HCT116 (cell line): ENCODE data around the gene ASB6. TPM values are rescaled to one million over a fixed set of nuclear protein-coding genes. Genes with fewer than 3 reads are reported as not detected.

Source experiments
- ATAC-seq: fragments of 200-7000 bp; cut with Tn5 transposase; 2 replicates; pipeline ENCODE4 v1.9.1; 2020; ENCODE audit warnings: mild to moderate bottlenecking, moderate library complexity
- BruUV-seq: library from RNA; stranded (reverse); fragments of 400-500 nt; replicated peaks from 2 replicates; lab custom pipeline; 2021; lab: Mats Ljungman, UMichigan
- CTCF ChIA-PET: fragments of 300-600 bp; sonication (Branson Sonifier 250); formaldehyde crosslinking; loops from one replicate; lab custom pipeline; 2021; ENCODE audit warnings: antibody characterized with exemption; lab: Charles Lee
- POLR2A ChIA-PET: fragments of 300-600, 350-600 bp; sonication (Branson Sonifier 250); formaldehyde crosslinking; loops from one replicate; lab custom pipeline; 2021; ENCODE audit warnings: antibody characterized with exemption; lab: Charles Lee
- RAD21 ChIA-PET, 2 experiments: fragments of 300-600 bp; sonication (Branson Sonifier 250); formaldehyde crosslinking; loops; one replicate each; lab custom pipeline; 2023; ENCODE audit warnings: low total read pairs in 2 of 2; ENCODE audit not compliant: uncharacterized antibody in 2 of 2, unreplicated experiment in 2 of 2, low non-redundant PET in 1 of 2; lab: Charles Lee
- DNase-seq: peaks from one replicate; pipeline ENCODE4 v3.0.0-alpha.2; 2010; ENCODE audit warnings: low read depth, low spot score
- H2AFZ ChIP-seq: fragments of 200-600 bp; shearing (Covaris generic), sonication (generic); 2 replicates; pipeline ENCODE4 v1.6.1; 2017; ENCODE audit warnings: low read depth, mixed run types, mixed read lengths, antibody characterized with exemption, low read length; ENCODE audit not compliant: poor library complexity, severe bottlenecking
- H3K27ac ChIP-seq: 2 replicates; pipeline ENCODE4 v1.5.1; 2012; ENCODE audit warnings: low read depth, low read length
- H3K27me3 ChIP-seq: fragments of 200-600 bp; sonication (generic); 2 replicates; pipeline ENCODE4 v1.6.1; 2016; ENCODE audit warnings: mixed run types, low read length, mixed read lengths; ENCODE audit not compliant: insufficient read depth
- H3K36me3 ChIP-seq, 2 experiments: fragments of 200-500 bp in 1 of 2; fragments of 200-600 bp in 1 of 2; sonication (Bioruptor generic) in 1 of 2; sonication (generic) in 1 of 2; 2 replicates each; pipeline versions ENCODE4 v1.5.1 to v1.6.1; 2014 to 2016; ENCODE audit warnings: low read length in 2 of 2, inconsistent platforms in 1 of 2, mixed read lengths in 1 of 2, mixed run types in 1 of 2; ENCODE audit not compliant: insufficient read depth in 2 of 2, control insufficient read depth in 1 of 2
- H3K4me1 ChIP-seq, 2 experiments: fragments of 200-600 bp in 1 of 2; sonication (generic) in 1 of 2; 2 replicates each; pipeline versions ENCODE4 v1.5.1 to v1.6.1; 2012 to 2017; ENCODE audit warnings: low read length in 2 of 2, inconsistent platforms in 1 of 2, mild to moderate bottlenecking in 1 of 2, mixed read lengths in 1 of 2, mixed run types in 1 of 2, moderate library complexity in 1 of 2; ENCODE audit not compliant: insufficient read depth in 2 of 2, control insufficient read depth in 1 of 2
- H3K4me2 ChIP-seq: fragments of 200-600 bp; sonication (generic); 2 replicates; pipeline ENCODE4 v1.6.1; 2017; ENCODE audit warnings: mixed run types, low read length, mixed read lengths
- H3K4me3 ChIP-seq, 2 experiments: fragments of 200-600 bp in 1 of 2; sonication (generic) in 1 of 2; replicated peaks in 1 of 2; 2 replicates each; pipeline ENCODE4 v1.5.1; 2011 to 2016; ENCODE audit warnings: low read length in 2 of 2, control low read depth in 1 of 2, low read depth in 1 of 2, mild to moderate bottlenecking in 1 of 2, mixed read lengths in 1 of 2, mixed run types in 1 of 2
- H3K79me2 ChIP-seq: fragments of 200-600 bp; sonication (generic); 2 replicates; pipeline ENCODE4 v1.6.1; 2017; ENCODE audit warnings: mild to moderate bottlenecking, mixed run types, low read length, moderate library complexity, mixed read lengths; ENCODE audit not compliant: insufficient read depth
- H3K9ac ChIP-seq: fragments of 200-600 bp; sonication (generic); 2 replicates; pipeline ENCODE4 v1.6.1; 2016; ENCODE audit warnings: low read length, mixed read lengths
- H3K9me2 ChIP-seq: fragments of 200-600 bp; sonication (generic), shearing (Covaris generic); 2 replicates; pipeline ENCODE4 v1.6.1; 2017; ENCODE audit warnings: mixed run types, mild to moderate bottlenecking, moderate library complexity; ENCODE audit not compliant: insufficient read depth
- H3K9me3 ChIP-seq, 2 experiments: fragments of 200-500 bp in 1 of 2; fragments of 200-600 bp in 1 of 2; sonication (Bioruptor generic) in 1 of 2; sonication (generic) in 1 of 2; 2 replicates each; pipeline ENCODE4 v1.6.1; 2014 to 2017; ENCODE audit warnings: low read length in 2 of 2, mixed read lengths in 2 of 2, inconsistent platforms in 1 of 2, low read depth in 1 of 2, mild to moderate bottlenecking in 1 of 2, mixed run types in 1 of 2, moderate library complexity in 1 of 2; ENCODE audit not compliant: control insufficient read depth in 1 of 2, insufficient read depth in 1 of 2
- H4K20me1 ChIP-seq: fragments of 200-600 bp; sonication (generic), shearing (Covaris generic); 2 replicates; pipeline ENCODE4 v1.6.1; 2017; ENCODE audit warnings: mixed run types, mild to moderate bottlenecking, moderate library complexity; ENCODE audit not compliant: insufficient read depth
- CBX3 ChIP-seq: IDR thresholded peaks from 2 replicates; pipeline ENCODE4 v1.6.1; 2012; ENCODE audit warnings: low read depth
- CEBPB ChIP-seq: IDR thresholded peaks from 2 replicates; pipeline ENCODE4 v1.6.1; 2012; ENCODE audit warnings: low read depth
- EGR1 ChIP-seq: IDR thresholded peaks from 2 replicates; pipeline ENCODE4 v1.6.1; 2012; ENCODE audit warnings: low read depth
- ELF1 ChIP-seq: IDR thresholded peaks from 2 replicates; pipeline ENCODE4 v1.6.1; 2012; ENCODE audit warnings: low read depth, borderline replicate concordance
- EZH2 ChIP-seq: fragments of 200-600 bp; sonication (generic); IDR thresholded peaks from 2 replicates; pipeline ENCODE4 v1.6.1; 2017; ENCODE audit warnings: antibody characterized with exemption, mixed run types
- EZH2phosphoT487 ChIP-seq: fragments of 200-600 bp; IDR thresholded peaks from 2 replicates; pipeline ENCODE4 v1.6.1; 2018; ENCODE audit warnings: antibody characterized with exemption, borderline replicate concordance
- FOSL1 ChIP-seq: IDR thresholded peaks from 2 replicates; pipeline ENCODE4 v1.6.1; 2012; ENCODE audit warnings: low read depth
- POLR2AphosphoS5 ChIP-seq: IDR thresholded peaks from 2 replicates; pipeline ENCODE4 v1.6.1; 2011; ENCODE audit warnings: mild to moderate bottlenecking, low read depth, low read length, moderate library complexity
- RAD21 ChIP-seq: IDR thresholded peaks from 2 replicates; pipeline ENCODE4 v1.6.1; 2012; ENCODE audit warnings: low read depth, mild to moderate bottlenecking
- SIN3A ChIP-seq: IDR thresholded peaks from 2 replicates; pipeline ENCODE4 v1.6.1; 2012; ENCODE audit warnings: low read depth
- SP1 ChIP-seq: IDR thresholded peaks from 2 replicates; pipeline ENCODE4 v1.6.1; 2012; ENCODE audit warnings: low read depth
- SRF ChIP-seq: IDR thresholded peaks from 2 replicates; pipeline ENCODE4 v1.6.1; 2012; ENCODE audit warnings: low read depth
- TCF7L2 ChIP-seq: IDR thresholded peaks from 2 replicates; pipeline ENCODE4 v1.7.0; 2011; ENCODE audit warnings: borderline replicate concordance, inconsistent platforms; ENCODE audit not compliant: insufficient read depth, insufficient read length; ENCODE audit errors: extremely low read depth
- ZFX ChIP-seq: fragments of 450-650 bp; IDR thresholded peaks from 2 replicates; pipeline ENCODE4 v1.6.1; 2017
- ZNF274 ChIP-seq: fragments of 200-500 bp; sonication (Bioruptor generic); IDR thresholded peaks from 2 replicates; pipeline ENCODE4 v1.6.1; 2014; ENCODE audit warnings: mild to moderate bottlenecking, low read depth, low read length, inconsistent platforms
- intact Hi-C: fragments of 100-400 bp; cut with micrococcal nuclease; formaldehyde crosslinking; loops from 2 replicates; pipeline ENCODE4 v1.10.0; 2022
- total RNA-seq: library from RNA; stranded (reverse); gene quantifications from one replicate; pipeline ENCODE4 v1.2.1, GENCODE V29; 2021; ENCODE audit not compliant: unreplicated experiment
- TF ChIP-seq, protein P1 (sequence below): IDR thresholded peaks from 2 replicates; pipeline ENCODE4 v1.6.1; 2012
- TF ChIP-seq, protein P2 (sequence below): IDR thresholded peaks from 2 replicates; pipeline ENCODE4 v1.6.1; 2012
- TF ChIP-seq, protein P3 (sequence below), 3 experiments: fragments of 200-600 bp in 1 of 3; sonication (generic) in 1 of 3; IDR thresholded peaks in 2 of 3; conservative IDR thresholded peaks in 1 of 3; 2 replicates each; pipeline ENCODE4 v1.5.1; 2012 to 2017; ENCODE audit warnings: low read depth in 2 of 3, low read length in 2 of 3, antibody characterized with exemption in 1 of 3, borderline replicate concordance in 1 of 3, control low read depth in 1 of 3, mild to moderate bottlenecking in 1 of 3, mixed read lengths in 1 of 3, mixed run types in 1 of 3, moderate library complexity in 1 of 3; ENCODE audit not compliant: insufficient read depth in 1 of 3

The ASB6 gene
- total RNA-seq, 1 experiment from 2014 or later = 21.6 TPM

DNA sequence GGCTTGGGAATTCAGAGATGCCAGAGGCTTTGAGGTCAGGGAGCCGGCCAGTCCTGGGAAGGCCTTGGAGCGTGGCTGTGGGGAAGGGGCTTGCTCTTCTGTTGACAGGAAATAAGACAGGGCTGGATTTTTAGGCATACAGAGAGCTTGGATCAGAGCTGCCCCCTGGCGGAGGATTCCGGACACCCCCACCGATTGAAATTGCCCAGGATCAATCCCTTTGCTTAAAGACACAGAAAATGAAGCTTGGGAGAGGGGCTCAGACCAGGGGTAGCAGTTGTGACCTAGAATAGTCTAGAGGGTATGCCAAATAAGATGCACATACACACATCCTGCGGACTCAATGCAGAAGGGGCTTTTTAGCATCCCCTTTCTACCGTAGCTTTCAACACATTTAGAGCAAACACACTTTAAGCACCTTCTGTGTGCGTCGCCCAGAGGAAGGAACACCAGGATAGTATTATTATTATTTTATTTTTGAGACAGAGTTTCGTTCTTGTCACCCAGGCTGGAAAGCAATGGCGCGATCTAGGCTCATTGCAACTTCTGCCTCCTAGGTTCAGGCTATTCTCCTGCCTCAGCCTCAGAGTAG, 17.7 kb downstream of the ASB6 start:
- Histone ChIP-seq H3K27me3 (no peaks in the 10 kb centered on the region), H3K79me2 (peaks cover 33% of the 10 kb centered on the region), H3K4me2 (no peak overlapping the region), H4K20me1 (peaks cover 15% of the 10 kb centered on the region; the same call in 1 of the 2 replicates), H3K4me1 (peaks cover 11 to 43% of the 10 kb centered on the region in 2 experiments), H3K9ac (no peak overlapping the region), H3K4me3 (no peak overlapping the region), H3K27ac (peak overlapping the region; percentile 2; the same call in 1 of the 2 replicates), H3K36me3 (peaks cover 5 to 17% of the 10 kb centered on the region in 2 experiments; a peak in 3 of 4 replicates), H3K9me2 (no peaks in the 10 kb centered on the region), H2AFZ (no peak overlapping the region), H3K9me3 (no peaks in the 10 kb centered on the region)
- TF ChIP-seq SP1 (no peak), ZNF274 (no peak), FOSL1 (no peak), EZH2phosphoT487 (no peak), SIN3A (0 out of 2 replicates have a peak, but pooled peaks have one; percentile 5), ZFX (no peak), RAD21 (peak; percentile 82), CEBPB (no peak), ELF1 (no peak), SRF (no peak), TCF7L2 (no peak), POLR2AphosphoS5 (no peak), EZH2 (no peak), EGR1 (no peak), CBX3 (no peak)
- TF ChIP-seq, protein P1, sequence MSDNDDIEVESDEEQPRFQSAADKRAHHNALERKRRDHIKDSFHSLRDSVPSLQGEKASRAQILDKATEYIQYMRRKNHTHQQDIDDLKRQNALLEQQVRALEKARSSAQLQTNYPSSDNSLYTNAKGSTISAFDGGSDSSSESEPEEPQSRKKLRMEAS = no peak
- TF ChIP-seq, protein P2, sequence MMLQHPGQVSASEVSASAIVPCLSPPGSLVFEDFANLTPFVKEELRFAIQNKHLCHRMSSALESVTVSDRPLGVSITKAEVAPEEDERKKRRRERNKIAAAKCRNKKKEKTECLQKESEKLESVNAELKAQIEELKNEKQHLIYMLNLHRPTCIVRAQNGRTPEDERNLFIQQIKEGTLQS = no peak
- TF ChIP-seq, protein P3, sequence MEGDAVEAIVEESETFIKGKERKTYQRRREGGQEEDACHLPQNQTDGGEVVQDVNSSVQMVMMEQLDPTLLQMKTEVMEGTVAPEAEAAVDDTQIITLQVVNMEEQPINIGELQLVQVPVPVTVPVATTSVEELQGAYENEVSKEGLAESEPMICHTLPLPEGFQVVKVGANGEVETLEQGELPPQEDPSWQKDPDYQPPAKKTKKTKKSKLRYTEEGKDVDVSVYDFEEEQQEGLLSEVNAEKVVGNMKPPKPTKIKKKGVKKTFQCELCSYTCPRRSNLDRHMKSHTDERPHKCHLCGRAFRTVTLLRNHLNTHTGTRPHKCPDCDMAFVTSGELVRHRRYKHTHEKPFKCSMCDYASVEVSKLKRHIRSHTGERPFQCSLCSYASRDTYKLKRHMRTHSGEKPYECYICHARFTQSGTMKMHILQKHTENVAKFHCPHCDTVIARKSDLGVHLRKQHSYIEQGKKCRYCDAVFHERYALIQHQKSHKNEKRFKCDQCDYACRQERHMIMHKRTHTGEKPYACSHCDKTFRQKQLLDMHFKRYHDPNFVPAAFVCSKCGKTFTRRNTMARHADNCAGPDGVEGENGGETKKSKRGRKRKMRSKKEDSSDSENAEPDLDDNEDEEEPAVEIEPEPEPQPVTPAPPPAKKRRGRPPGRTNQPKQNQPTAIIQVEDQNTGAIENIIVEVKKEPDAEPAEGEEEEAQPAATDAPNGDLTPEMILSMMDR (IDR thresholded peaks at IDR 0.05 in 2 of 3, conservative IDR thresholded peaks at IDR 0.05 in 1 of 3; ENCODE audit: borderline replicate concordance in 1 of 3, insufficient read depth in 1 of 3, low read depth in 2 of 3, low read length in 2 of 3) = peak; percentile 77 to 88 (median 87)
- POLR2A ChIA-PET = interaction anchor here (1.2 to 3.8 kb wide), 8 partner anchors 16 to 493 kb away, joined by 3 to 26 read pairs (median 4); partner anchors contain the start of gene IER5L
- peak; percentile 49 for ATAC-seq
- CTCF ChIA-PET = interaction anchor here (0.5 to 4.4 kb wide), 21 partner anchors 9 to 543 kb away, joined by 3 to 91 read pairs (median 4); partner anchors contain the start of genes DOLPP1 and IER5L
- DNase-seq = peak; percentile 45
- no TSS peak for BruUV-seq
- intact Hi-C loops = loop anchor here (1.0 kb wide), 2 partner anchors 485 to 493 kb away; no protein-coding TSS in a partner anchor
- RAD21 ChIA-PET = interaction anchor here (1.1 to 2.0 kb wide), 4 partner anchors 10 to 493 kb away, joined by 5 to 9 read pairs (median 7); no protein-coding TSS in a partner anchor
